ENCODE results near the gene PUM1.

GRCh38 chr1:30940541-30940940, 125.0 kb downstream of the PUM1 start:
- TF ChIP-seq CTCF (IDR thresholded peaks at IDR 0.05) = no peak
- TF ChIP-seq POLR2AphosphoS5 (IDR thresholded peaks at IDR 0.05) = no peak

All from esophagus muscularis mucosa (tissue), 3 donors.